Measurements from ENCODE around the gene SPP1.
A peak's percentile ranks its signal among the peaks of the same experiment; 100 is the strongest.

The SPP1 gene

GRCh38 chr4:87970121-87970520 is 5.4 kb upstream of the SPP1 start:
- no peak for TF ChIP-seq REST (IDR thresholded peaks at IDR 0.05; ENCODE audit: insufficient read depth in 1 of 2, low read depth in 2 of 2, low read length in 2 of 2)
- no peak for TF ChIP-seq FOXP2 (optimal IDR thresholded peaks at IDR 0.05; ENCODE audit: borderline replicate concordance, extremely low read depth, extremely low read length, insufficient read depth)
- TF ChIP-seq TAF1 (IDR thresholded peaks at IDR 0.05; ENCODE audit: borderline replicate concordance, insufficient read depth, low read length), result no peak
- no peak for TF ChIP-seq SIN3A (IDR thresholded peaks at IDR 0.05; ENCODE audit: borderline replicate concordance, insufficient read depth, low read length)
- no peak for TF ChIP-seq POLR2AphosphoS5 (IDR thresholded peaks at IDR 0.05; ENCODE audit: low read depth, low read length)

- TF ChIP-seq FOXP2 (optimal IDR thresholded peaks at IDR 0.05; ENCODE audit: borderline replicate concordance, extremely low read depth, extremely low read length, insufficient read depth) (no peak), SIN3A (IDR thresholded peaks at IDR 0.05; ENCODE audit: borderline replicate concordance, insufficient read depth, low read length) (no peak), TAF1 (IDR thresholded peaks at IDR 0.05; ENCODE audit: borderline replicate concordance, insufficient read depth, low read length) (no peak), REST (IDR thresholded peaks at IDR 0.05; ENCODE audit: insufficient read depth in 1 of 2, low read depth in 2 of 2, low read length in 2 of 2) (no peak)
Observed at GRCh38 chr4:87971866-87972265, 3.6 kb upstream of the SPP1 start.

GRCh38 chr4:87973283-87974169 is 2.0 kb upstream of the SPP1 start:
- TF ChIP-seq SIN3A (IDR thresholded peaks at IDR 0.05; ENCODE audit: borderline replicate concordance, insufficient read depth, low read length), result peak; percentile 37; the same call in 1 of the 2 replicates
- no peak for TF ChIP-seq POLR2AphosphoS5 (IDR thresholded peaks at IDR 0.05; ENCODE audit: low read depth, low read length)

- no peak for TF ChIP-seq FOXP2 (optimal IDR thresholded peaks at IDR 0.05; ENCODE audit: borderline replicate concordance, extremely low read depth, extremely low read length, insufficient read depth)
- no peak for TF ChIP-seq TAF1 (IDR thresholded peaks at IDR 0.05; ENCODE audit: borderline replicate concordance, insufficient read depth, low read length)
- no peak for TF ChIP-seq SIN3A (IDR thresholded peaks at IDR 0.05; ENCODE audit: borderline replicate concordance, insufficient read depth, low read length)
- TF ChIP-seq POLR2AphosphoS5 (IDR thresholded peaks at IDR 0.05; ENCODE audit: low read depth, low read length), result no peak
- no peak for TF ChIP-seq REST (IDR thresholded peaks at IDR 0.05; ENCODE audit: insufficient read depth in 1 of 2, low read depth in 2 of 2, low read length in 2 of 2)
Observed at GRCh38 chr4:87974856-87975462, 555 bp upstream of the SPP1 start.

GRCh38 chr4:87977521-87978278 is 2.2 kb downstream of the SPP1 start:
- TF ChIP-seq TAF1 (IDR thresholded peaks at IDR 0.05; ENCODE audit: borderline replicate concordance, insufficient read depth, low read length) (no peak), SIN3A (IDR thresholded peaks at IDR 0.05; ENCODE audit: borderline replicate concordance, insufficient read depth, low read length) (no peak)
